Measurements from ENCODE around the gene FXN.
A peak's percentile ranks its signal among the peaks of the same experiment; 100 is the strongest.
"Not testable (repeated sequence)": the region's sequence is repeated elsewhere in the genome, so short reads cannot be mapped to it uniquely, and the experiment has no call there.

The FXN gene

GRCh38 chr9:69036309-69036708 is 757 bp downstream of the FXN start:
- intact Hi-C loops (cut with micrococcal nuclease) = loop anchor here (5.0 to 10.0 kb wide), 2 partner anchors 156 to 718 kb away; no protein-coding TSS in a partner anchor
- H3K27ac Mint-ChIP-seq = peak overlapping the region; percentile 98
- H3K36me3 Mint-ChIP-seq (ENCODE audit: low read depth) = peaks cover 6% of the 10 kb centered on the region
- H3K9me3 Mint-ChIP-seq = no peaks in the 10 kb centered on the region
- peak overlapping the region; percentile 93 for H3K4me3 Mint-ChIP-seq
- no peaks in the 10 kb centered on the region for H3K27me3 Mint-ChIP-seq
- peaks cover 10% of the 10 kb centered on the region for H3K4me1 Mint-ChIP-seq (ENCODE audit: low read depth)

- Mint-ChIP-seq H3K4me1 (ENCODE audit: low read depth) (peaks cover 14% of the 10 kb centered on the region), H3K9me3 (no peaks in the 10 kb centered on the region)
- intact Hi-C loops (cut with micrococcal nuclease) = loop anchor here (5.0 to 10.0 kb wide), 2 partner anchors 156 to 718 kb away; no protein-coding TSS in a partner anchor
Observed at GRCh38 chr9:69036799-69037198, 1.2 kb downstream of the FXN start.

GRCh38 chr9:69040646-69041045 is 5.1 kb downstream of the FXN start:
- Mint-ChIP-seq H3K27me3 (no peaks in the 10 kb centered on the region), H3K27ac (no peak overlapping the region), H3K9me3 (no peaks in the 10 kb centered on the region), H3K36me3 (ENCODE audit: low read depth) (peaks cover 12% of the 10 kb centered on the region), H3K4me1 (ENCODE audit: low read depth) (peaks cover 27% of the 10 kb centered on the region), H3K4me3 (no peak overlapping the region)
- intact Hi-C loops (cut with micrococcal nuclease) = no loop called here

More at GRCh38 chr9:69036799-69037198, 1.2 kb downstream of the FXN start:
- peak overlapping the region; percentile 93 for H3K4me3 Mint-ChIP-seq
- peaks cover 6% of the 10 kb centered on the region for H3K36me3 Mint-ChIP-seq (ENCODE audit: low read depth)
- H3K27ac Mint-ChIP-seq = peak overlapping the region; percentile 98
- H3K27me3 Mint-ChIP-seq = no peaks in the 10 kb centered on the region

- no peaks in the 10 kb centered on the region for H3K9me3 Mint-ChIP-seq
- H3K27ac Mint-ChIP-seq = peak overlapping the region; percentile 8
- intact Hi-C loops (cut with micrococcal nuclease) = no loop called here
- no peak overlapping the region for H3K4me3 Mint-ChIP-seq
- peaks cover 34% of the 10 kb centered on the region for H3K36me3 Mint-ChIP-seq (ENCODE audit: low read depth)
- no peaks in the 10 kb centered on the region for H3K27me3 Mint-ChIP-seq
- H3K4me1 Mint-ChIP-seq (ENCODE audit: low read depth) = peaks cover 29% of the 10 kb centered on the region
Observed at GRCh38 chr9:69044240-69045219, 9.0 kb downstream of the FXN start.

GRCh38 chr9:69045821-69046220 is 10.3 kb downstream of the FXN start:
- H3K27ac Mint-ChIP-seq = no peak overlapping the region
- intact Hi-C loops (cut with micrococcal nuclease) = no loop called here
- no peaks in the 10 kb centered on the region for H3K9me3 Mint-ChIP-seq
- H3K36me3 Mint-ChIP-seq (ENCODE audit: low read depth) = peaks cover 34% of the 10 kb centered on the region
- no peaks in the 10 kb centered on the region for H3K27me3 Mint-ChIP-seq
- H3K4me3 Mint-ChIP-seq = no peak overlapping the region
- peaks cover 29% of the 10 kb centered on the region for H3K4me1 Mint-ChIP-seq (ENCODE audit: low read depth)

- H3K36me3 Mint-ChIP-seq (ENCODE audit: low read depth) = peaks cover 34% of the 10 kb centered on the region
- H3K27me3 Mint-ChIP-seq = no peaks in the 10 kb centered on the region
- no peak overlapping the region for H3K4me3 Mint-ChIP-seq
- H3K4me1 Mint-ChIP-seq (ENCODE audit: low read depth) = peaks cover 26% of the 10 kb centered on the region
- intact Hi-C loops (cut with micrococcal nuclease) = no loop called here
- no peak overlapping the region for H3K27ac Mint-ChIP-seq
- no peaks in the 10 kb centered on the region for H3K9me3 Mint-ChIP-seq
Observed at GRCh38 chr9:69046723-69047122, 11.2 kb downstream of the FXN start.

GRCh38 chr9:69047371-69047770 is 11.8 kb downstream of the FXN start:
- peaks cover 34% of the 10 kb centered on the region for H3K36me3 Mint-ChIP-seq (ENCODE audit: low read depth)
- H3K27ac Mint-ChIP-seq = no peak overlapping the region
- H3K4me1 Mint-ChIP-seq (ENCODE audit: low read depth) = peaks cover 20% of the 10 kb centered on the region
- no peak overlapping the region for H3K4me3 Mint-ChIP-seq
- intact Hi-C loops (cut with micrococcal nuclease) = no loop called here
- no peaks in the 10 kb centered on the region for H3K9me3 Mint-ChIP-seq
- no peaks in the 10 kb centered on the region for H3K27me3 Mint-ChIP-seq

- Mint-ChIP-seq H3K27ac (no peak overlapping the region), H3K27me3 (no peaks in the 10 kb centered on the region), H3K36me3 (ENCODE audit: low read depth) (peaks cover 41% of the 10 kb centered on the region), H3K9me3 (no peaks in the 10 kb centered on the region), H3K4me1 (ENCODE audit: low read depth) (peaks cover 16% of the 10 kb centered on the region), H3K4me3 (no peak overlapping the region)
- intact Hi-C loops (cut with micrococcal nuclease) = no loop called here
Observed at GRCh38 chr9:69049094-69049493, 13.5 kb downstream of the FXN start.

GRCh38 chr9:69050936-69051335 is 15.4 kb downstream of the FXN start:
- H3K27ac Mint-ChIP-seq; H3K4me3 Mint-ChIP-seq; H3K9me3 Mint-ChIP-seq; intact Hi-C loops (cut with micrococcal nuclease); H3K27me3 Mint-ChIP-seq: not testable (repeated sequence)
- Mint-ChIP-seq H3K36me3 (ENCODE audit: low read depth) (peaks cover 42% of the 10 kb centered on the region), H3K4me1 (ENCODE audit: low read depth) (peaks cover 14% of the 10 kb centered on the region)

- Mint-ChIP-seq H3K4me1 (ENCODE audit: low read depth) (peaks cover 5% of the 10 kb centered on the region), H3K27me3 (no peaks in the 10 kb centered on the region), H3K9me3 (no peaks in the 10 kb centered on the region), H3K27ac (no peak overlapping the region), H3K36me3 (ENCODE audit: low read depth) (peaks cover 35% of the 10 kb centered on the region), H3K4me3 (no peak overlapping the region)
- intact Hi-C loops (cut with micrococcal nuclease) = loop anchor here (1.0 kb wide), 1 partner anchor 138 kb away; no protein-coding TSS in a partner anchor
Observed at GRCh38 chr9:69054989-69055388, 19.4 kb downstream of the FXN start.

- Mint-ChIP-seq H3K36me3 (ENCODE audit: low read depth) (peaks cover 42% of the 10 kb centered on the region), H3K27ac (no peak overlapping the region), H3K9me3 (no peaks in the 10 kb centered on the region), H3K27me3 (no peaks in the 10 kb centered on the region), H3K4me3 (no peak overlapping the region), H3K4me1 (ENCODE audit: low read depth) (peaks cover 5% of the 10 kb centered on the region)
- intact Hi-C loops (cut with micrococcal nuclease) = no loop called here
Observed at GRCh38 chr9:69056191-69056815, 20.8 kb downstream of the FXN start.

GRCh38 chr9:69058101-69058500 is 22.5 kb downstream of the FXN start:
- Mint-ChIP-seq H3K27ac (no peak overlapping the region), H3K36me3 (ENCODE audit: low read depth) (peaks cover 40% of the 10 kb centered on the region), H3K9me3 (no peaks in the 10 kb centered on the region), H3K27me3 (no peaks in the 10 kb centered on the region), H3K4me3 (no peak overlapping the region), H3K4me1 (ENCODE audit: low read depth) (peaks cover 5% of the 10 kb centered on the region)
- intact Hi-C loops (cut with micrococcal nuclease) = no loop called here

GRCh38 chr9:69060766-69061165 is 25.2 kb downstream of the FXN start:
- intact Hi-C loops (cut with micrococcal nuclease) = no loop called here
- H3K36me3 Mint-ChIP-seq (ENCODE audit: low read depth) = peaks cover 40% of the 10 kb centered on the region
- no peaks in the 10 kb centered on the region for H3K27me3 Mint-ChIP-seq
- no peak overlapping the region for H3K27ac Mint-ChIP-seq
- no peak overlapping the region for H3K4me3 Mint-ChIP-seq
- no peaks in the 10 kb centered on the region for H3K4me1 Mint-ChIP-seq (ENCODE audit: low read depth)
- no peaks in the 10 kb centered on the region for H3K9me3 Mint-ChIP-seq

- intact Hi-C loops (cut with micrococcal nuclease) = no loop called here
- no peaks in the 10 kb centered on the region for H3K4me1 Mint-ChIP-seq (ENCODE audit: low read depth)
- H3K4me3 Mint-ChIP-seq = no peak overlapping the region
- no peak overlapping the region for H3K27ac Mint-ChIP-seq
- no peaks in the 10 kb centered on the region for H3K27me3 Mint-ChIP-seq
- H3K9me3 Mint-ChIP-seq = no peaks in the 10 kb centered on the region
- peaks cover 45% of the 10 kb centered on the region for H3K36me3 Mint-ChIP-seq (ENCODE audit: low read depth)
Observed at GRCh38 chr9:69062195-69062594, 26.6 kb downstream of the FXN start.

Measured in dendritic cell treated with granulocyte-macrophage colony-stimulating factor and Interleukin-4, amounts not matched to agents 40 ng/mL and 50 ng/mL, for 4 days (primary cell).